Mucosa of stomach (tissue), 1 donor: Measurements from ENCODE around the gene SLC44A1.
"Not testable (repeated sequence)": the region's sequence is repeated elsewhere in the genome, so short reads cannot be mapped to it uniquely, and the experiment has no call there.

ENCODE experiments used
- H3K27me3 ChIP-seq: one replicate; pipeline ENCODE4 v1.7.0; 2013; ENCODE audit warnings: mild to moderate bottlenecking, low read length; ENCODE audit not compliant: control insufficient read depth, insufficient read depth
- H3K36me3 ChIP-seq: one replicate; pipeline ENCODE4 v1.7.0; 2013; ENCODE audit warnings: low read length; ENCODE audit not compliant: control insufficient read depth, insufficient read depth
- H3K4me1 ChIP-seq: one replicate; pipeline ENCODE4 v1.7.0; 2013; ENCODE audit warnings: mild to moderate bottlenecking, low read length; ENCODE audit not compliant: control insufficient read depth, insufficient read depth
- H3K4me3 ChIP-seq: one replicate; pipeline ENCODE4 v1.7.0; 2013; ENCODE audit warnings: low read length
- H3K9ac ChIP-seq: one replicate; pipeline ENCODE4 v1.7.0; 2013; ENCODE audit warnings: mild to moderate bottlenecking, low read length, moderate library complexity
- H3K9me3 ChIP-seq: one replicate; pipeline ENCODE4 v1.7.0; 2013; ENCODE audit warnings: mild to moderate bottlenecking, low read length, moderate library complexity; ENCODE audit not compliant: control insufficient read depth
- donor health status: Pancreatic carcinoma.

SLC44A1 gene

DNA sequence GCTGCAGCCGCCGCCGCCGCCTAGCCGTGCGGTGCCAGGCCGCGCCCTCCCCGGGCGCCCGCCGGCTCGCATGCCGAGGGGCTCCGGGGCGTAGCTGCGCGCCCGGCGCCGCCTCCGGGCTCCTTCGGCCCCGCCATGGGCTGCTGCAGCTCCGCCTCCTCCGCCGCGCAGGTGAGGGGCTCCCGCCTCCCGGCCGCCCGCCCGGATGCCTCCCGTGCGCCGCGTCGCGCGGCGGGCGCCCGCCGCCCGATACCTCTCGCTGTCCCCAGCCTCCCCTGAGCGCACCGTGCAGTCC is 230 bp downstream of the SLC44A1 start:
- Histone ChIP-seq H3K9me3 (no peaks in the 10 kb centered on the region), H3K36me3 (no peaks in the 10 kb centered on the region), H3K4me1 (peaks cover 19% of the 10 kb centered on the region), H3K9ac (peak overlapping the region; percentile 98), H3K27me3 (no peaks in the 10 kb centered on the region), H3K4me3 (peak overlapping the region; percentile 94)

GRCh38 chr9:105245029-105245890 is 809 bp downstream of the SLC44A1 start:
- H3K4me1 ChIP-seq = peaks cover 24% of the 10 kb centered on the region
- H3K9me3 ChIP-seq = no peaks in the 10 kb centered on the region
- H3K36me3 ChIP-seq = no peaks in the 10 kb centered on the region
- peak overlapping the region; percentile 98 for H3K9ac ChIP-seq
- H3K4me3 ChIP-seq = peak overlapping the region; percentile 94
- no peaks in the 10 kb centered on the region for H3K27me3 ChIP-seq

DNA sequence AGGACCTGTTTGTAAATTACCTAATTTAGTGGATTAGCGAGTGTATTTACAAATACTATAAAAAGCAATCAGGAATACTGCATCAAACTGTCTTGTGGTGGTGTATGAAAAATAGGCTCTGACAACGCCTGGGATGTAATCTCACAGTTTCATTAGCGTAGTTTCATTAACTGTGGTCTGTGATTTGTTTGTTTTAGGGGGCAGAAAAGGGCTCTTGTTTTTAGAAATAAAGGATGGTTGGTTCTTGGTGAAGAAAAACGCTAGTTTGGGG is 1.4 kb downstream of the SLC44A1 start:
- Histone ChIP-seq H3K9ac (peak overlapping the region; percentile 98), H3K9me3 (no peaks in the 10 kb centered on the region), H3K4me1 (peaks cover 28% of the 10 kb centered on the region), H3K4me3 (peak overlapping the region; percentile 94), H3K36me3 (no peaks in the 10 kb centered on the region), H3K27me3 (no peaks in the 10 kb centered on the region)

GRCh38 chr9:105246656-105247173 is 2.3 kb downstream of the SLC44A1 start:
- H3K36me3 ChIP-seq = no peaks in the 10 kb centered on the region
- H3K9me3 ChIP-seq = no peaks in the 10 kb centered on the region
- H3K27me3 ChIP-seq = no peaks in the 10 kb centered on the region
- H3K4me1 ChIP-seq = peaks cover 37% of the 10 kb centered on the region
- H3K4me3 ChIP-seq = no peak overlapping the region
- H3K9ac ChIP-seq = peak overlapping the region; percentile 98

DNA sequence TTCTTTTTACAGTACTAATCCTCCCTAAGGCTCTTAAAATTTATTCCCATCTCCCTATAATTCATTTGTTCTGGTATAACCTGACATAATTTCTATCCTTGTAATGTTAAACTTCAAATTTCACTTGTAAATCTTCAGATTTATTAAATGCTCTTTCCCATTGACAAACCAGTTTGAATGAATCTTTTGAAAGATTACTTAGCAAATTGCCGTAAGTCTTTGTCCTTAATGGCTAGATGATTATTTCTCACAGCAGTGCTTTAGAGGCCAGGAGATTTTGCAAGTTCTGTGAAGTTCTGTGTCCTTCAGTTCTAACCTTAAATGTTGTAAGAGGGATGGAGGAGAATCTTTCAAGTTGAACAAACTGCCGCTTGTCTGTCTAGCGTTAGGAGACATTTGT is 4.2 kb downstream of the SLC44A1 start:
- Histone ChIP-seq H3K9me3 (no peaks in the 10 kb centered on the region), H3K9ac (no peak overlapping the region), H3K4me3 (no peak overlapping the region), H3K27me3 (no peaks in the 10 kb centered on the region), H3K4me1 (peaks cover 34% of the 10 kb centered on the region), H3K36me3 (no peaks in the 10 kb centered on the region)

DNA sequence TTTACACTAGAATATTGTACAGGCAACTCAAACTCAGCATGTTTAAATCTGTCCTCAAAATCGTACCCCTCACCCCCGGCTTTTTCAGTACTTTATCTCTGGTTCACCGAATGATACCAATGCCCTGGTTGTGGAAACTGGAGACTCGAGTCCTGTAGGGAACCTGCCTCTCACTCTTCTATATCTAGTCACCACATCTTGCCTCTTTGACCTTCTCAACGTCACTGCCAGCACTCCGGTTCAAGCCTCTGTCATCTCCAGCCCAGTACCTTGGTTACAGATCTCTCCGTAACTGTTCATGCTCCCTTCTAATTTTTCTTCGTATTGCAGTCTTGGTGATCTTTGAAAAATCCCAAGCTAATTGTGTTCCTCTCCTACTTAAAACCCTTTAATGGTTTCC is 6.7 kb downstream of the SLC44A1 start:
- H3K36me3 ChIP-seq = no peaks in the 10 kb centered on the region
- no peak overlapping the region for H3K9ac ChIP-seq
- H3K9me3 ChIP-seq = no peaks in the 10 kb centered on the region
- no peaks in the 10 kb centered on the region for H3K27me3 ChIP-seq
- H3K4me1 ChIP-seq = peaks cover 48% of the 10 kb centered on the region
- no peak overlapping the region for H3K4me3 ChIP-seq

DNA sequence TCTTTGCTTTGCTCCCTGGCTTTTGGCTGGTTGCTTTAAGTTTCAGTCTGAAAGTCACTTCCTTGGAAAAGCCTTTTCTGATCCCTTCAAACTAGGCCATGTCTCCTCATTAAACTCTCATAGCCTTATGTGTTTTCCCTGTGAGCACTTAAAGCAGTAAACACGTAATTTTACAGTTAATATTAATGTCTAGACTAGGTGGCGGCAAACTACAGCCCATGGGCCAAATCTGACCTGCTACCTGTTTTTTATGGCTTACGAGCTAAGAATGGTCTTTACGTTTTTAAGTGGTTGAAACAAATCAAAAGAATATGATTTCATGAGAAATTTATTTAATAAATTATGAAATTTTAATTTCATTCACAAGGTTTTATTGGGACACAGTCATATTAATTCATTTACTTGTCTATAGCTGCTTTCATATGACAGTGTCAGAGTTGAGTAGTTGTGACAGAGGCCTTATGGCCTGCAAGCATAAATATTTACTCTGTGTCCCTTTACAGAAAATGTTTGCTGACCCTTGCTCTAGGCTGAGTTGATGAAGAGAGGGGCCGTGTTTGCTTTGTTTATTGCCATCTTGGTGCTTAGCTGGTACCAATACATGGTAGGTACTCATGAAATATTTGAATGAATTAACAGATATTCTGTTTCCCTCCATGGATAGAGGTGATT is 7.4 kb downstream of the SLC44A1 start:
- Histone ChIP-seq H3K9ac (no peak overlapping the region), H3K4me1 (peaks cover 48% of the 10 kb centered on the region), H3K27me3 (no peaks in the 10 kb centered on the region), H3K36me3 (no peaks in the 10 kb centered on the region), H3K9me3 (no peaks in the 10 kb centered on the region), H3K4me3 (no peak overlapping the region)

- Histone ChIP-seq H3K36me3 (no peaks in the 10 kb centered on the region), H3K4me1 (peaks cover 52% of the 10 kb centered on the region), H3K4me3 (no peak overlapping the region), H3K27me3 (no peaks in the 10 kb centered on the region), H3K9me3 (no peaks in the 10 kb centered on the region), H3K9ac (no peak overlapping the region)
These were observed 7.9 kb downstream of the SLC44A1 start for GRCh38 chr9:105252405-105252756.

DNA sequence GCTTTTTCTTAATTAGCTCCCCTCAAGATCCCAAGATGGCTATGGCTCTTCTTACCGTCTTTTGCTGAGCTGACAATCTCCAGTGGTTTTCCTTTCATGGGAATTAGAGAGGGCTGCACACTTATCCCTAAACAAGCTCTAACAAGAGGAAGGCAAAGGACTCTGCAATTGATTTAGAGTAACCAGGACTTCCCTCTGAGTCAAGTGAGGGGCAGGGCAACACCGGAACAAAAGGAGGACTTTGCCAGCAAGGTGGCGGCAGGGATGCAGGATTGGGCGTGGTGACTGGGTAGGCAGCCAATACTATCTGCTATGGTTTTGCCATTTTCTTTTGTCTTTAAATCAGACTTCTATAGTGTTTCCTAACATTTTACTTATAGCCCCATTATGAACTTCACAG is 9.8 kb downstream of the SLC44A1 start:
- no peak overlapping the region for H3K9ac ChIP-seq
- no peaks in the 10 kb centered on the region for H3K27me3 ChIP-seq
- no peaks in the 10 kb centered on the region for H3K9me3 ChIP-seq
- no peak overlapping the region for H3K4me3 ChIP-seq
- no peaks in the 10 kb centered on the region for H3K36me3 ChIP-seq
- H3K4me1 ChIP-seq = peaks cover 64% of the 10 kb centered on the region

- H3K4me1 ChIP-seq = peaks cover 63% of the 10 kb centered on the region
- H3K9ac ChIP-seq = no peak overlapping the region
- no peaks in the 10 kb centered on the region for H3K36me3 ChIP-seq
- H3K4me3 ChIP-seq = no peak overlapping the region
- no peaks in the 10 kb centered on the region for H3K9me3 ChIP-seq
- H3K27me3 ChIP-seq = no peaks in the 10 kb centered on the region
These were observed 11.0 kb downstream of the SLC44A1 start for GRCh38 chr9:105255421-105255820.

DNA sequence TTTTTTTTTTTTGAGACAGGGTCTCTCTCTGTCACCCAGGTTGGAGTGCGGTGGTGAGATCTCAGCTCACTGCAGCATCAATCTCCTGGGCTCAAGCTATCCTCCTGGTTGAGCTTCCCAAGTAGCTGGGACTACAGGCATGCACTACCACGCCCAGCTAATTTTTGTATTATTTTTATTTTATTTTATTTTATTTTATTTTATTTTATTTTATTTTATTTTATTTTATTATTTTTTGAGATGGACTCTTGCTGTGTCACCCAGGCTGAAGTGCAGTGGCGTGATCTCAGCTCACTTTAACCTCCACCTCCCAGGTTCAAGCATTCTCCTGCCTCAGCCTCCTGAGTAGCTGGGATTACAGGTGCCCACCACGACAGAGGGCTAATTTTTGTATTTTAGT is 12.1 kb downstream of the SLC44A1 start:
- not testable (repeated sequence) for H3K9me3 ChIP-seq, H3K27me3 ChIP-seq, H3K36me3 ChIP-seq, H3K4me3 ChIP-seq, H3K9ac ChIP-seq
- H3K4me1 ChIP-seq = peaks cover 56% of the 10 kb centered on the region

DNA sequence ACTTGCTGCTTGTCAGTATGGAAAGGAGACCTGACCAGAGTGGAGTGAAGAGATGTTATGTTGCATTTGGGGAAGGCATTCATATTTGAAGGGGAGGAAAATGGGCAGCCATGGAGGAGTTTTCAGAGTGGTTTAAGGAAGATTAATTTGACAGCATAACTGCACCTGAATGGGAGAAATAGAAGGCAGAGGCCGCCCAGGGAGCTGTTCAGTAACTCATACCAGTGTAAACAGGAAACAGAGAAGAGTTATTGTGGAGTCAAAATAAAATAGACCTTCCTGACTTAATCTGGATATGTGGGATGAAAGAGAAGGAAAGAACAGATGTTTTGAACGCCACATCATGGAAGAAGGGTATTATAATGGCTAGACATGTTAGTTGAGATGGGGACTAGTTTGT is 13.4 kb downstream of the SLC44A1 start:
- Histone ChIP-seq H3K36me3 (no peaks in the 10 kb centered on the region), H3K4me1 (peaks cover 54% of the 10 kb centered on the region), H3K9me3 (no peaks in the 10 kb centered on the region), H3K9ac (no peak overlapping the region), H3K27me3 (no peaks in the 10 kb centered on the region), H3K4me3 (no peak overlapping the region)
